Endothelial cell of umbilical vein (primary cell): ENCODE measurements around the gene GRM5. TPM values are rescaled to one million over a fixed set of nuclear protein-coding genes. Genes with fewer than 3 reads are reported as not detected.

Experiments used
- BruUV-seq: library from RNA; stranded (reverse); fragments of 400-500 nt; replicated peaks from 2 replicates; lab custom pipeline; 2021; lab: Mats Ljungman, UMichigan
- CTCF ChIA-PET: fragments of 300-600, 350-600 bp; sonication (Branson Sonifier 250); formaldehyde crosslinking; loops from one replicate; lab custom pipeline; 2021; ENCODE audit warnings: antibody characterized with exemption, inconsistent platforms; lab: Charles Lee
- POLR2A ChIA-PET: fragments of 300-600, 350-600 bp; sonication (Branson Sonifier 250); formaldehyde crosslinking; loops from one replicate; lab custom pipeline; 2021; ENCODE audit warnings: antibody characterized with exemption, inconsistent platforms; lab: Charles Lee
- DNase-seq: peaks from one replicate; pipeline ENCODE4 v3.0.0-alpha.2; 2011; ENCODE audit warnings: low read depth, low spot score
- FAIRE-seq: peaks from 2 replicates; lab custom pipeline; 2011; peaks lifted over from hg19 to GRCh38; lab: Jason Lieb, UNC
- H2AFZ ChIP-seq: 2 replicates; pipeline ENCODE4 v1.6.0; 2012; ENCODE audit warnings: low read depth, low read length, control low read depth, inconsistent platforms
- H3K27ac ChIP-seq: 2 replicates; pipeline ENCODE4 v1.5.1; 2011; ENCODE audit warnings: low read depth, mild to moderate bottlenecking, control low read depth, low read length, moderate library complexity; ENCODE audit not compliant: insufficient read depth
- H3K27me3 ChIP-seq, 2 experiments: 2 replicates each; pipeline versions ENCODE4 v1.6.0 to v1.6.1; 2011; ENCODE audit warnings: low read length in 2 of 2, mixed read lengths in 1 of 2; ENCODE audit not compliant: control insufficient read depth in 2 of 2, insufficient read depth in 2 of 2
- H3K36me3 ChIP-seq, 2 experiments: 2 replicates in 1 of 2; 3 replicates in 1 of 2; pipeline ENCODE4 v1.5.1; 2011; ENCODE audit warnings: low read length in 2 of 2, mild to moderate bottlenecking in 1 of 2, moderate library complexity in 1 of 2; ENCODE audit not compliant: control insufficient read depth in 2 of 2, insufficient read depth in 2 of 2; ENCODE audit errors: extremely low read depth in 1 of 2
- H3K4me1 ChIP-seq: 3 replicates; pipeline ENCODE4 v1.5.1; 2011; ENCODE audit warnings: mild to moderate bottlenecking, low read length; ENCODE audit not compliant: control insufficient read depth, insufficient read depth; ENCODE audit errors: extremely low read depth
- H3K4me2 ChIP-seq: 2 replicates; pipeline ENCODE4 v1.6.1; 2011; ENCODE audit warnings: low read length, control low read depth, mixed read lengths; ENCODE audit not compliant: insufficient read depth
- H3K4me3 ChIP-seq, 3 experiments: fragments of 200-600 bp in 1 of 3; sonication (generic), shearing (Covaris generic) in 1 of 3; replicated peaks in 1 of 3; 2 replicates each; pipeline ENCODE4 v1.5.1; 2011 to 2016; ENCODE audit warnings: control low read depth in 3 of 3, low read length in 3 of 3, mild to moderate bottlenecking in 2 of 3, inconsistent platforms in 1 of 3, low read depth in 1 of 3, moderate library complexity in 1 of 3; ENCODE audit not compliant: insufficient read depth in 1 of 3
- H3K79me2 ChIP-seq: 2 replicates; pipeline ENCODE4 v1.6.0; 2012; ENCODE audit warnings: low read length, inconsistent platforms; ENCODE audit not compliant: control insufficient read depth, insufficient read depth
- H3K9ac ChIP-seq: replicated peaks from 2 replicates; pipeline ENCODE3; 2011; ENCODE audit warnings: low read length, control low read depth; ENCODE audit not compliant: insufficient read depth; ENCODE audit errors: extremely low read depth
- H3K9me1 ChIP-seq: replicated peaks from 3 replicates; pipeline ENCODE4 v1.6.0; 2011; ENCODE audit warnings: mild to moderate bottlenecking, low read length; ENCODE audit not compliant: control insufficient read depth, insufficient read depth; ENCODE audit errors: extremely low read depth
- H3K9me3 ChIP-seq: replicated peaks from 2 replicates; pipeline ENCODE4 v1.5.1; 2012; ENCODE audit warnings: low read length, inconsistent platforms; ENCODE audit not compliant: control insufficient read depth, insufficient read depth
- H4K20me1 ChIP-seq: replicated peaks from 2 replicates; pipeline ENCODE3; 2011; ENCODE audit warnings: mild to moderate bottlenecking, low read length; ENCODE audit not compliant: control insufficient read depth, insufficient read depth; ENCODE audit errors: extremely low read depth
- CTCF ChIP-seq, 2 donors: IDR thresholded peaks; 1 replicate in 1 of 2; 2 replicates in 1 of 2; pipeline ENCODE4 v1.5.1; 2011; ENCODE audit warnings: low read length in 2 of 2, mild to moderate bottlenecking in 2 of 2, moderate library complexity in 2 of 2, control low read depth in 1 of 2, inconsistent platforms in 1 of 2, low read depth in 1 of 2; ENCODE audit not compliant: insufficient read depth in 1 of 2; ENCODE audit errors: extremely low read depth in 1 of 2
- EZH2 ChIP-seq: IDR thresholded peaks from 2 replicates; pipeline ENCODE4 v1.6.1; 2012; ENCODE audit warnings: borderline replicate concordance, low read depth, mild to moderate bottlenecking, moderate library complexity, low read length, inconsistent platforms; ENCODE audit not compliant: severe bottlenecking
- FOS ChIP-seq: IDR thresholded peaks from 2 replicates; pipeline ENCODE4 v1.6.1; 2011; ENCODE audit warnings: mild to moderate bottlenecking, low read length, moderate library complexity, borderline replicate concordance; ENCODE audit not compliant: insufficient read depth
- GATA2 ChIP-seq: IDR thresholded peaks from 2 replicates; pipeline ENCODE4 v1.7.0; 2011; ENCODE audit warnings: low read depth, mild to moderate bottlenecking, moderate library complexity, mixed read lengths, low read length; ENCODE audit not compliant: insufficient read length, insufficient read depth
- JUN ChIP-seq: IDR thresholded peaks from 2 replicates; pipeline ENCODE4 v1.6.1; 2011; ENCODE audit warnings: borderline replicate concordance, low read depth; ENCODE audit not compliant: insufficient read length, insufficient read depth
- MYC ChIP-seq: IDR thresholded peaks from one replicate; pipeline ENCODE4 v1.6.1; 2011; ENCODE audit warnings: mild to moderate bottlenecking, low read depth, low read length
- POLR2A ChIP-seq: IDR thresholded peaks from 2 replicates; pipeline ENCODE4 v1.6.1; 2012; ENCODE audit warnings: low read depth, mild to moderate bottlenecking, control low read depth, low read length
- POLR2AphosphoS5 ChIP-seq: IDR thresholded peaks from 2 replicates; pipeline ENCODE4 v1.6.1; 2012; ENCODE audit warnings: low read depth, mild to moderate bottlenecking, control low read depth, low read length, moderate library complexity; ENCODE audit not compliant: insufficient read depth
- dilution Hi-C: fragments of 300-500 bp; cut with MboI; formaldehyde crosslinking; loops from one replicate; pipeline ENCODE4 v1.15.0; 2019; ENCODE audit warnings: low sequenced_read_pairs; ENCODE audit not compliant: extremely low pct_ligation_motif_present
- intact Hi-C: fragments of 100-400 bp; cut with micrococcal nuclease; formaldehyde crosslinking; loops from one replicate; pipeline ENCODE4 v1.10.0; 2022
- polyA plus RNA-seq, 4 experiments: library from polyadenylated mRNA; depleted of rRNA in 3 of 4; stranded (reverse) in 3 of 4; unstranded in 1 of 4; fragments of >200 nt; gene quantifications; 2 replicates each; pipeline versions ENCODE4 v1.2.1 to v1.2.3, GENCODE V29; 2011 to 2012; ENCODE audit warnings: missing spikeins in 1 of 4
- total RNA-seq: library from RNA; stranded (reverse); gene quantifications from 2 replicates; pipeline ENCODE4 v1.2.3, GENCODE V29; 2021
- TF ChIP-seq, protein P1 (sequence below): IDR thresholded peaks from 2 replicates; pipeline ENCODE4 v1.6.1; 2011; ENCODE audit not compliant: insufficient read depth, insufficient read length

GRM5 gene
- total and polyA plus RNA-seq, 2 donors (not counting 3 experiments of a cell fraction or from before 2014, with no cell fraction given), result 0.10 to 0.11 TPM

- H3K9me1 ChIP-seq, result no peaks in the 10 kb centered on the region
- no peaks in the 10 kb centered on the region for H3K79me2 ChIP-seq
- H3K4me2 ChIP-seq, result no peak overlapping the region
- H3K4me3 ChIP-seq, result no peak overlapping the region
- no peak overlapping the region for H3K27ac ChIP-seq
- H2AFZ ChIP-seq, result no peak overlapping the region
- intact Hi-C loops (no loop called here), dilution Hi-C loops (no loop called here)
- H3K36me3 ChIP-seq, result no peaks in the 10 kb centered on the region
- H4K20me1 ChIP-seq, result no peaks in the 10 kb centered on the region
- ChIA-PET POLR2A (no interaction called here), CTCF (interaction anchor here (1.7 kb wide), 1 partner anchor 462 kb away, joined by 7 read pairs; no protein-coding TSS in a partner anchor)
- no peak for FAIRE-seq
- H3K9ac ChIP-seq, result no peak overlapping the region
- DNase-seq, result no peak
- H3K9me3 ChIP-seq, result no peaks in the 10 kb centered on the region
- BruUV-seq, result no TSS peak
- TF ChIP-seq GATA2, result no peak
- no peak for TF ChIP-seq EZH2
- TF ChIP-seq CTCF (IDR thresholded peaks at IDR 0.05; ENCODE audit: extremely low read depth in 1 of 2, insufficient read depth in 1 of 2, low read depth in 1 of 2, low read length in 2 of 2), result no peak
- TF ChIP-seq, protein P1, sequence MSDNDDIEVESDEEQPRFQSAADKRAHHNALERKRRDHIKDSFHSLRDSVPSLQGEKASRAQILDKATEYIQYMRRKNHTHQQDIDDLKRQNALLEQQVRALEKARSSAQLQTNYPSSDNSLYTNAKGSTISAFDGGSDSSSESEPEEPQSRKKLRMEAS, result no peak
- no peak for TF ChIP-seq FOS
- no peak for TF ChIP-seq POLR2A
- TF ChIP-seq JUN, result no peak
- TF ChIP-seq POLR2AphosphoS5, result no peak
- no peak for TF ChIP-seq MYC
- no peaks in the 10 kb centered on the region for H3K4me1 ChIP-seq
- no peaks in the 10 kb centered on the region for H3K27me3 ChIP-seq
These were observed 587.5 kb downstream of the GRM5 start for GRCh38 chr11:88478136-88478815.
